Measurements from ENCODE around the gene HNRNPC.
"Not testable (repeated sequence)": the region's sequence is repeated elsewhere in the genome, so short reads cannot be mapped to it uniquely, and the experiment has no call there.

Gene HNRNPC

DNA sequence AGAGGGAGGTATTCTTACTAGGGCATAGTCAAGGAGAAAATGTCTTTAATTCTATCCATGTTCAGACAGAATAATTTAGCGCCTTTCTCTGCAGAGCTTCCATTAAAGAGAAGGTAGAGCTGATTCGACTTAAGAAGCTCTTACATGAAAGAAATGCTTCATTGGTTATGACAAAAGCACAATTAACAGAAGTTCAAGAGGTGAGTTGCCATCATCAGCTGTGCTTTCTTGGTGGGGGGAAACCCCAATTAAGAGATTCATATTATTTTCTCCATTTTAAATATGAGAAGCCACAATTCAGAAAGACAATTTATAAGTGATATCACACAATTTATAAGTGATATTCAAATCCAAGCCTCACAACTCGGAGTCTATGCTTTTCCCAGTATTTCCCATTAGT lies 38.4 kb upstream of the HNRNPC start:
- TF ChIP-seq Cebpa-rat (IDR thresholded peaks at IDR 0.05): no peak
- Histone ChIP-seq H3K36me3 (no peaks in the 10 kb centered on the region), H3K4me3 (no peak overlapping the region), H3K9me3 (replicated peaks in 1 of 11) (no peaks in the 10 kb centered on the region; a peak in 1 of 22 replicates), H3K27ac (peak overlapping the region in 3 of 11 experiments; percentile 72 to 77 (median 76); a peak in 2 of 22 replicates), H3K9ac (no peak overlapping the region), H3K4me2 (peak overlapping the region in 9 of 11 experiments; percentile 57 to 91 (median 71); a peak in 17 of 22 replicates), H4K20me1 (no peaks in the 10 kb centered on the region), H3K4me1 (peaks cover 7 to 23% (median 20%) of the 10 kb centered on the region in 10 experiments; a peak in 19 of 20 replicates), H3K27me3 (no peaks in the 10 kb centered on the region)

- H3K9ac ChIP-seq; H3K27me3 ChIP-seq; H3K36me3 ChIP-seq; H4K20me1 ChIP-seq; H3K4me3 ChIP-seq; H3K27ac ChIP-seq; H3K9me3 ChIP-seq (replicated peaks in 1 of 11); H3K4me2 ChIP-seq: not testable (repeated sequence)
- H3K4me1 ChIP-seq: peaks cover 7 to 27% (median 22%) of the 10 kb centered on the region in 10 experiments; a peak in 18 of 20 replicates
These were observed 33.5 kb upstream of the HNRNPC start for GRCh38 chr14:21302836-21303140.

DNA sequence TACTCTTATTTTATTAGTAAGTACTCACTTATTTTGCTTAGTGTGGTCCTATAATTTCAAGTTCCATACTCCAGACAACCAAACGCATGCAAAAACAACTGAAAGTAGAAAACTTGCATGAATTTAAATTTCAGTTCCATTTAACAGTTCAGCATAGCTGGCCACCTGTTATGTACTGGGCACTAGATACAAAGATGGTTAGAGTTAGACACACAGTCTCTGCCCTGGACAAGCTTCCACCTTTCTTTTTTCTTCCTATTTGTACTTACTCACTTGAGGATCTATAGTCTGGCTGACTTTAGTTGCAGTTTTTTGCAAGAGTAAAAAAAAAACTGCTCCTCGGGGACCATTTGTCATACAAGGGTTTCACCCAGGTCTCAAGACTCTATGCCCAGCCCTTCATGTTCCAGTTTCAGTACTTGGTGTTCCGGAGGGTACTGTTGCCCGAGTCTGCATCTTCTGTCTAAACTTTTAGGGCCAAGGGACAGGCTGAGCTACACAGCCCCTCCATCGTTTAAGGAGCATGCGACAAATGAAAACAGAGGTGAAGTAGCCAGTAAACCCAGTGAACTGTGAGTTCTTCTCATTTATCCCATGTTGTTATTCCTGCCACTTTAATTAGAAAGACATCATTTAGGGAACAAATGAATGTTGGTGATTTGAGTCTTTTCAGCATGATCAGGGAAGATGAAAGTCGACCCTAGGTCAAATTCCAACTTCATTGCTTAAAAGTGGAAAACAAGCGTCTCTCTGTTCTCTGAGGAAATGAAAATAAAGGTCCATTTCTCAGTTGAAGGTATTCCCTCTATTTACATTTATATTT lies 33.0 kb upstream of the HNRNPC start:
- Histone ChIP-seq H3K4me3 (no peak overlapping the region), H3K27me3 (peaks cover 0 to 8% (median 0%) of the 10 kb centered on the region in 11 experiments; a peak in 4 of 22 replicates), H3K9ac (no peak overlapping the region; a peak in 1 of 22 replicates), H3K36me3 (no peaks in the 10 kb centered on the region), H3K9me3 (replicated peaks in 1 of 11) (no peaks in the 10 kb centered on the region; a peak in 1 of 22 replicates), H3K4me2 (peak overlapping the region in 6 of 11 experiments; percentile 15 to 98 (median 87); a peak in 7 of 22 replicates), H4K20me1 (no peaks in the 10 kb centered on the region), H3K4me1 (peaks cover 7 to 23% (median 17%) of the 10 kb centered on the region in 10 experiments; a peak in 18 of 20 replicates), H3K27ac (no peak overlapping the region)
- TF ChIP-seq Cebpa-rat (IDR thresholded peaks at IDR 0.05): no peak

GRCh38 chr14:21300892-21301291 lies 31.6 kb upstream of the HNRNPC start:
- H3K27me3 ChIP-seq: peaks cover 0 to 8% (median 0%) of the 10 kb centered on the region in 11 experiments; a peak in 4 of 22 replicates
- H3K4me3 ChIP-seq: peak overlapping the region in 9 of 10 experiments; percentile 5 to 55 (median 45); a peak in 13 of 20 replicates
- no peak overlapping the region for H3K27ac ChIP-seq
- peak overlapping the region; percentile 79 to 98 (median 93) for H3K4me2 ChIP-seq
- TF ChIP-seq Cebpa-rat (IDR thresholded peaks at IDR 0.05): no peak
- peak overlapping the region in 9 of 11 experiments; percentile 17 to 62 (median 48); a peak in 13 of 22 replicates for H3K9ac ChIP-seq
- no peaks in the 10 kb centered on the region; a peak in 1 of 22 replicates for H3K9me3 ChIP-seq (replicated peaks in 1 of 11)
- H4K20me1 ChIP-seq: no peaks in the 10 kb centered on the region
- H3K4me1 ChIP-seq: peaks cover 7 to 23% (median 17%) of the 10 kb centered on the region in 10 experiments; a peak in 18 of 20 replicates
- H3K36me3 ChIP-seq: no peaks in the 10 kb centered on the region

DNA sequence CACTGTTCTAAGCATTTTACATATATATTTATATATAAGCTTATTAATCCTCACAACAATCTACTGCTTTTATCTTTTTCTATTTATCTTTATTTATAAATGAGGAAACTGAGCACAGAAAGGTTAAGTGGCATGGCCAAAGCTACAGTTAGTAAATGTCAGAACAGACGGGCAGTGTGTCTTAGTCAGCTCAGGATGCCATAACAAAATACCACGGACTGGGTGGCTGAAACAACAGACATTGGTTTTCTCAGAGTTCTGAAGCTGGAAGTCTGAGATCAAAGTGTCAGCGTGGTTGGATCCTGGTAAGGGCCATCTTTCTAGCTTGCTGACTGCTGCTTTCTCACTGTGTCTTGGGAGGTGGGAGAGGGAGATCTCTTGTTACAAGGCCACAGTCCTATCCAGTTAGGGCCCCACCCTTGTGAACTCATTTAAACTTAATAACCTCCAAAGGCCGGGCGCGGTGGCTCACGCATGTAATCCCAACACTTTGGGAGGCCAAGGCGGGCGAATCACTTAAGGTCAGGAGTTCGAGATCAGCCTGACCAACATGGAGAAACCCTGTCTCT lies 30.4 kb upstream of the HNRNPC start:
- H3K4me1 ChIP-seq: peaks cover 7 to 23% (median 17%) of the 10 kb centered on the region in 10 experiments; a peak in 18 of 20 replicates
- peak overlapping the region in 1 of 11 experiments; percentile 16; a peak in 1 of 22 replicates for H3K4me2 ChIP-seq
- no peaks in the 10 kb centered on the region for H4K20me1 ChIP-seq
- TF ChIP-seq Cebpa-rat (IDR thresholded peaks at IDR 0.05): no peak
- H3K4me3 ChIP-seq: no peak overlapping the region
- no peak overlapping the region for H3K27ac ChIP-seq
- no peaks in the 10 kb centered on the region; a peak in 1 of 22 replicates for H3K9me3 ChIP-seq (replicated peaks in 1 of 11)
- H3K36me3 ChIP-seq: no peaks in the 10 kb centered on the region
- no peak overlapping the region for H3K9ac ChIP-seq
- peaks cover 0 to 8% (median 0%) of the 10 kb centered on the region in 11 experiments; a peak in 4 of 22 replicates for H3K27me3 ChIP-seq

DNA sequence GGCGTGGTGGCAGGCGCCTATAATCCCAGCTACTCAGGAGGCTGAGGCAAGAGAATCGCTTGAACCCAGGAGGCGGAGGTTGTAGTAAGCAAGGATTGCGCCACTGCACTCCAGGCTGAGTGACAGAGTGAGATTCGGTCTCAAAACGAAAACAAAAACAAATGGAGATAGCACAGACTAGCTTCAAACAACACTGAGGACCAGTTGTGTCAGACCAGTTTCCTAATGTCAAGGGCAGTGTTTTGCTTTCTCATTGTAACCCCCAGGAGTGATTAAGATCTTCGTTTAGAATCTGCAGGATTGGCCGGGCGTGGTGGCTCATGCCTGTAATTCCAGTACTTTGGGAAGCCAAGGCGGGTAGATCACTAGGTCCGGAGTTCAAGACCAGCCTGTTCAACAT lies 29.1 kb upstream of the HNRNPC start:
- no peak overlapping the region for H3K4me3 ChIP-seq
- H3K9me3 ChIP-seq (replicated peaks in 1 of 11): no peaks in the 10 kb centered on the region; a peak in 1 of 22 replicates
- H3K27me3 ChIP-seq: peaks cover 0 to 8% (median 0%) of the 10 kb centered on the region in 11 experiments; a peak in 4 of 22 replicates
- H4K20me1 ChIP-seq: no peaks in the 10 kb centered on the region
- no peak overlapping the region for H3K9ac ChIP-seq
- TF ChIP-seq Cebpa-rat (IDR thresholded peaks at IDR 0.05): peak in 2 of 11 experiments; percentile 21 to 28; a peak in 1 of 22 replicates
- no peaks in the 10 kb centered on the region for H3K36me3 ChIP-seq
- H3K27ac ChIP-seq: no peak overlapping the region
- peaks cover 7 to 23% (median 17%) of the 10 kb centered on the region in 10 experiments; a peak in 18 of 20 replicates for H3K4me1 ChIP-seq
- no peak overlapping the region; a peak in 1 of 22 replicates for H3K4me2 ChIP-seq

DNA sequence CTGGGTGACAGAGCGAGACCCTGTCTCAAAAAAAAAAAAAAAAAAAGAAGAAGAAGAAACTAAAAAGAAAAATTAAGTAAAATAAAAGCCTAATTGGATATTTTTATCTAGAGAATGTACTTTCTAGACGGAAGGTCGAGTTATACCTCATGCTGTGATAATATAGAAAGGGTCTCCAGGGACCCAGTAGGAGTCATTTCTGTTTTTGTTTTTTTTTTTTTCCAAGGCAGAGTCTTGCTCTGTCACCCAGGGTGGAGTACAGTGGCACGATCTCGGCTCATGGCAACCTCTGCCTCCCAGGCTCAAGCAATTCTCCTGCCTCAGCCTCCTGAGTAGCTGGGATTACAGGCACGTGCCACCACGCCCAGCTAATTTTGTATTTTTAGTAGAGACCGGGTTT lies 24.8 kb upstream of the HNRNPC start:
- H3K9ac ChIP-seq; H3K4me3 ChIP-seq; H3K9me3 ChIP-seq (replicated peaks in 1 of 11); H3K27ac ChIP-seq; H3K4me2 ChIP-seq; H3K36me3 ChIP-seq; H3K27me3 ChIP-seq; H3K4me1 ChIP-seq; H4K20me1 ChIP-seq: not testable (repeated sequence)

DNA sequence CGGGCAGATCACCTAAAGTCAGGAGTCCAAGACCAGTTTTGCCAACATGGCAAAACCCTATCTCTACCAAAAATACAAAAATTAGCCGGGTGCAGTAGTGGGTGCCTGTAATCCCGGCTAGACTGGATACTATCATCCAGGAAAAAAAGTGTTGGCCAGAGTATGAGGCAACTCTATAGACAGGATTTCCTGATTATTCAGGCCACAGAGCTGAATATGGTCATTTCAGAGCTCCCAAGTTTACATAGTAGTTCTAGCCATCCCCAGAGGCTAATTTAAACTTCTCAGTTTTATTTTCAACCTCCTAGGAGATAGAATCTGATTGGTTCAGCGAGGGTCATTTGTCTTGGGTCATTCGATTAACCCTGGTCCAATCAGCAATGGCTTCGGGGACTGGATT lies 17.9 kb upstream of the HNRNPC start:
- Histone ChIP-seq H3K27ac (no peak overlapping the region), H4K20me1 (no peaks in the 10 kb centered on the region), H3K9me3 (replicated peaks in 1 of 11) (no peaks in the 10 kb centered on the region; a peak in 1 of 22 replicates), H3K9ac (no peak overlapping the region), H3K36me3 (no peaks in the 10 kb centered on the region), H3K4me2 (peak overlapping the region in 6 of 11 experiments; percentile 14 to 18 (median 17); a peak in 5 of 22 replicates), H3K4me1 (peaks cover 2 to 23% (median 14%) of the 10 kb centered on the region in 10 experiments), H3K4me3 (no peak overlapping the region), H3K27me3 (no peaks in the 10 kb centered on the region)
- TF ChIP-seq Cebpa-rat (IDR thresholded peaks at IDR 0.05): no peak

- H3K27me3 ChIP-seq; H3K9ac ChIP-seq; H3K36me3 ChIP-seq; H3K27ac ChIP-seq; H3K9me3 ChIP-seq (replicated peaks in 1 of 11); H3K4me3 ChIP-seq; H4K20me1 ChIP-seq: not testable (repeated sequence)
- Histone ChIP-seq H3K4me2 (peak overlapping the region in 4 of 11 experiments; percentile 14 to 18 (median 16); a peak in 4 of 22 replicates), H3K4me1 (peaks cover 7 to 23% (median 16%) of the 10 kb centered on the region in 10 experiments)
These were observed 17.3 kb upstream of the HNRNPC start for GRCh38 chr14:21286516-21286915.

All from BLaER1 treated with 17β-estradiol and CSF1 and Interleukin-3, amounts not matched to agents 10 nM and 100 nM (cell line).